ENCODE data around the gene PPP1R9A. TPM values are rescaled to one million over a fixed set of nuclear protein-coding genes. Genes with fewer than 3 reads are reported as not detected.

PPP1R9A gene
- total RNA-seq, 1 donor = under 0.01 TPM

DNA sequence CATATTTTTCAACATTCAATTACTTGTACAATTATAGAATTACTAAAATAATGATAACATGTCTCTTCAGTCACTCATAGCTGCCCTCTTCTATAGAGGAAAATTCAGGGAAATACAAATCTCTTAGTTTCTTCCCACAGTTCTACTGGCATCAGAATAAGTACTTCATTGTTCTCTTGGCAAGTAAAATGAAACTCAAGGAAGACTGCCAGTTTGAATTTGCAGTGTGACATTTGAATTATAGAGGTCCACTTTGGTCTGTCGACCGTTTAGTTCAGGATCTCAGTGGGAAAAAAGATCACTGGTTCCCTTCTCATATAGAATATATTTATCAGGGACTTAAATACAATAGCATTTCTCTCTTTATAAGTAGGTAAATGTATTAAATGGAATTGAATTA, 302.4 kb downstream of the PPP1R9A start:
- TF ChIP-seq, protein P1, sequence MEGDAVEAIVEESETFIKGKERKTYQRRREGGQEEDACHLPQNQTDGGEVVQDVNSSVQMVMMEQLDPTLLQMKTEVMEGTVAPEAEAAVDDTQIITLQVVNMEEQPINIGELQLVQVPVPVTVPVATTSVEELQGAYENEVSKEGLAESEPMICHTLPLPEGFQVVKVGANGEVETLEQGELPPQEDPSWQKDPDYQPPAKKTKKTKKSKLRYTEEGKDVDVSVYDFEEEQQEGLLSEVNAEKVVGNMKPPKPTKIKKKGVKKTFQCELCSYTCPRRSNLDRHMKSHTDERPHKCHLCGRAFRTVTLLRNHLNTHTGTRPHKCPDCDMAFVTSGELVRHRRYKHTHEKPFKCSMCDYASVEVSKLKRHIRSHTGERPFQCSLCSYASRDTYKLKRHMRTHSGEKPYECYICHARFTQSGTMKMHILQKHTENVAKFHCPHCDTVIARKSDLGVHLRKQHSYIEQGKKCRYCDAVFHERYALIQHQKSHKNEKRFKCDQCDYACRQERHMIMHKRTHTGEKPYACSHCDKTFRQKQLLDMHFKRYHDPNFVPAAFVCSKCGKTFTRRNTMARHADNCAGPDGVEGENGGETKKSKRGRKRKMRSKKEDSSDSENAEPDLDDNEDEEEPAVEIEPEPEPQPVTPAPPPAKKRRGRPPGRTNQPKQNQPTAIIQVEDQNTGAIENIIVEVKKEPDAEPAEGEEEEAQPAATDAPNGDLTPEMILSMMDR (IDR thresholded peaks at IDR 0.05; ENCODE audit: insufficient read depth, low read depth, low read length) = no peak
- DNase-seq (ENCODE audit: low read depth) = peak; percentile 2
- H3K4me3 ChIP-seq (ENCODE audit: low read depth, low read length) = no peak overlapping the region

DNA sequence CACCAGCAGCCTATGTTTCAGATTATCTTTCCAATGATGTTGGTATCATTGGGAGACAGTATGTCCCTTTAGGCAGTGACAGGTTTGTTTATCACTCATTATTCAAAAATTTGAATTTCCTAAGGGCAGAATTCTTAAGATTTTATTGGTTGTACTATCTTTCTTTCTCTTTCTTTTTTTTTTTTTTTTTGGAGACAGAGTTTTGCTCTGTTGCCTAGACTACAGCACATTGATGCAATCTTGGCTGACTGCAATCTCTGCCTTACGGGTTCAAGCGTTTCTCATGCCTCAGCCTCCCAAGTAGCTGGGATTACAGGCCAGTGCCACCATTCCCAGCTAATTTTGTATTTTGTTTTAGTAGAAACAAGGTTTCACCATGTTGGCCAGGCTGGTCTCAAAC, 305.8 kb downstream of the PPP1R9A start:
- no peak for DNase-seq (ENCODE audit: low read depth)
- TF ChIP-seq, protein P1 (IDR thresholded peaks at IDR 0.05; ENCODE audit: insufficient read depth, low read depth, low read length) = no peak
- no peak overlapping the region for H3K4me3 ChIP-seq (ENCODE audit: low read depth, low read length)

DNA sequence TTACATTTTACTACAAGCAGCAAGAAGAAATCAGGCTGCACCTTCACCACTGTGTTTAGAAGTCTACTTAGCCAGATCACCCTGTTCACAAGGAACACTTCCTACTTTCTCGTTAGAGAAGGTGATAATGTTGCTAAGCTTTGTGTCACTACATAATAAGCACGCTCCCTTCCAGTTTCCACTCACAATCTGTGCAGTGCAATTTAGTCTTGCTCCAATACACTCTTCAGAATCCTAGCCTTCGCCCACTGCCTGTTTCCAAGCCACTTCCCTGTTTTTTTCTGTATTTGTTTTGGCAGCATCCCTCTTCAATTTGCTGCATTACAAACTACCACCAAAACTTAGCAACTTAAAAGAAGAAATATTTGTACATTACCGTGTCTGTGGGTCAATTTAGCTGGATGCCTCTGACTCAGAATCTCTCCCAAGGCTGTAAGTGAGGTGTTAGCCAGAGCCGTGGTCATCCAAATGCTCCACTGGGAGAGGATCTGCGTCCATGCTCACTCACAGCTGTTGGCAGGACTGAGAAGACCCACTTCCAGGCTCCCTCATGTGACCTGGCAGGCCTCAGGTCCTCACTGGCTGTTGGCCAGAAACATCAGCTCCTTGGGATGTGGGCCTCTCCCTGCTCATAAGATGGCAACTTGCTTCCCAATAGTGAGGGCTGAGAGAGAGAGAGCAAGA, 306.6 kb downstream of the PPP1R9A start:
- H3K4me3 ChIP-seq (ENCODE audit: low read depth, low read length) = no peak overlapping the region
- TF ChIP-seq, protein P1 (IDR thresholded peaks at IDR 0.05; ENCODE audit: insufficient read depth, low read depth, low read length) = no peak
- peak; percentile 17 for DNase-seq (ENCODE audit: low read depth)

DNA sequence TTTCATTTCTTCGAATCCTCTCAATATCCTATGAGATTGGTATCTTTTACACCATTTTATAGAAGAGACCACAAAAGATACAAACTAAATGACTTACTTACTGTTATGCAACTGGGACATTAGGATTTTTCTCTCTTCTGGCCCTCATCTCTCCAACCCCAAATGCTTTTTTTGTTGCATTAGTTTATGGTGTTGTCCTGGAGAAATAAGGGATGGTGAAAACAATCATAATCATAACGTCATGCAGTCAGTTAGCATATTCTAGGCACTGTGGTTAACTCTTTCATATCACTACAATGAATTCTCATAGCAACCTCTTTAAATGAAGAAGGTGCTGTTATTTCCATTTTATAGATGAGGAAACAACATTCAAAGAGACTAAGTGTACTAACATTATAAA, 312.3 kb downstream of the PPP1R9A start:
- H3K4me3 ChIP-seq (ENCODE audit: low read depth, low read length) = no peak overlapping the region
- DNase-seq (ENCODE audit: low read depth) = no peak
- TF ChIP-seq, protein P1 (IDR thresholded peaks at IDR 0.05; ENCODE audit: insufficient read depth, low read depth, low read length) = no peak

DNA sequence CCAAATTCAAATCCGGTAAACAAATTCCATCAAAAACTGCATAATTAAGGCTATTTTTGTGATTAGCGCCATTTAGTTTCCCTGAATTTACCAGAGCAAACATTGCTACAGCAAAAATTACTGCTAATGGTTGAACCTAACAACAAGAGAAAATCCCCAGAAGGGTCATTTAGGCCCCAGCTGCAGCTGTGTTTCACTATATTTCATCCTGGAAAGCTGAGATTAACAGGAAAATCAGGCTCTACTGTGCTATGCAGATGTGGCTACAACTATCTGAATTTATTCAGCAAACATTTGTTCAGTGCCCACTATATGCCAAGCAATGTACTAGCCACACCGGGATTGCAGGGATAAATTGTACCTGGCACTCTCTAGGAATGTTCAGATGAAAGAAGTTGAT, 312.9 kb downstream of the PPP1R9A start:
- no peak for DNase-seq (ENCODE audit: low read depth)

DNA sequence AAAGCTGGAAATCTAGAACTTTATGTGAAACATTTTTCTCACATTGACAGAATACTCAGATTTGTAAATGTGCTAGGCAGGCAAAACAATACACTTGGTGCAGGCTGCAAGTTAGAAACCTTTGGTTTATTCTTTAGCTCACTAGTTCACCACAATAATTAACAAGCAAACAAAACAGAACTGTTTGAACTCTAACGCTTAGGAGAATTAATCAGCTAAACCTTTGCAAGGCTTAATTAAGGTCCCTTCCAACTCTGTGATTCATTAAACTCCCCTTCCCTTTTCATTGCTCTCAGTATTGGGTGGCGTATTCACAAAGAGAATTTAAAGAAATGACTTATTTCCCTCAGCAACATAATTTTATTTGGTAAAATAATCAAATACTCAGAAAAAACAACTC, 317.9 kb downstream of the PPP1R9A start:
- DNase-seq (ENCODE audit: low read depth) = no peak
- no peak overlapping the region for H3K4me3 ChIP-seq (ENCODE audit: low read depth, low read length)
- TF ChIP-seq, protein P1 (IDR thresholded peaks at IDR 0.05; ENCODE audit: insufficient read depth, low read depth, low read length) = no peak

More for the DNA sequence above, 312.9 kb downstream of the PPP1R9A start:
- TF ChIP-seq, protein P1 (IDR thresholded peaks at IDR 0.05; ENCODE audit: insufficient read depth, low read depth, low read length) = no peak
- no peak overlapping the region for H3K4me3 ChIP-seq (ENCODE audit: low read depth, low read length)

DNA sequence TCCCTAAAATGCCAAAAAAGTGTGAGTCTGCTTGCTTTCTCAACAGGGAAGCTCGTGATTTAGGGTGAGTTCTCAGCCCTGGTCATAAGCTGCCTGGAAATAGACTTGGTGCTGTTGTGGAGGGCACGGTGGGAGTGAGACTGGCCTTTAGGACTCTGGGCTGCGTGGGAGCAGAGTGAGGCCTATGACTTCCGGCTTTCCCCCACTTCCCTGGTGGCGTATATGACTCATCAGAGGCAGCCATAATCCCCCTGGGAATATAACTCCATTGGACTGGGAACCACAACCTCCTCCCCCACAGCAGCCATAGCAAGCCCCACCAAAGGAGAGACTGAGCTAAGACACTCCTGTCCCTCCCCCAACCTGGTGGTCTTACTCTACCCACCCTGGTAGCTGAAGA, 321.9 kb downstream of the PPP1R9A start:
- DNase-seq (ENCODE audit: low read depth) = no peak
- TF ChIP-seq, protein P1 (IDR thresholded peaks at IDR 0.05; ENCODE audit: insufficient read depth, low read depth, low read length) = no peak
- H3K4me3 ChIP-seq (ENCODE audit: low read depth, low read length) = no peak overlapping the region

Data from fibroblast of villous mesenchyme (primary cell).